HG03342 (cell line): ENCODE results near the gene OR4B1.
"Not testable (repeated sequence)": the region's sequence is repeated elsewhere in the genome, so short reads cannot be mapped to it uniquely, and the experiment has no call there.

Experiments
- ATAC-seq: cut with Tn5 transposase; IDR thresholded peaks from one replicate; pipeline ENCODE4 v1.9.1; 2021; ENCODE audit warnings: mild to moderate bottlenecking, moderate library complexity; ENCODE audit not compliant: unreplicated experiment

The OR4B1 gene, protein sequence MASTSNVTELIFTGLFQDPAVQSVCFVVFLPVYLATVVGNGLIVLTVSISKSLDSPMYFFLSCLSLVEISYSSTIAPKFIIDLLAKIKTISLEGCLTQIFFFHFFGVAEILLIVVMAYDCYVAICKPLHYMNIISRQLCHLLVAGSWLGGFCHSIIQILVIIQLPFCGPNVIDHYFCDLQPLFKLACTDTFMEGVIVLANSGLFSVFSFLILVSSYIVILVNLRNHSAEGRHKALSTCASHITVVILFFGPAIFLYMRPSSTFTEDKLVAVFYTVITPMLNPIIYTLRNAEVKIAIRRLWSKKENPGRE

DNA sequence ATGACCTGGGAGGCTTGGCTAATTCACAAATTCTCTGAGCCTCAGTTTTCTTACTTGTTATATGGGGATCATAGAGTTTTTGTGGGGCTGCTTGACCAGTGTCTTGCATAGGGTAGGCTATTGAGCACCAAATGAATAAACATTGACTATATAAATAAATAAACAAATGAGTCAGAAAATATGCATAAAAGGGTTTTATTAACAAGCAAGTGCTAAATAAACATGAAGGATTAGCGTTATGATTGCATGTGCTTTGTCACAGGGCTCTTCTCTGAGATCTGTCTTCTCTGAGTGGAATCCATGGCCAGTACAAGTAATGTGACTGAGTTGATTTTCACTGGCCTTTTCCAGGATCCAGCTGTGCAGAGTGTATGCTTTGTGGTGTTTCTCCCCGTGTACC, at the start of gene OR4B1:
OR4B1 (plus strand) TSS at position 301 of the 400 bp plus-strand sequence; CDS start at position 301, 0 bp downstream.
- no peak for ATAC-seq

DNA sequence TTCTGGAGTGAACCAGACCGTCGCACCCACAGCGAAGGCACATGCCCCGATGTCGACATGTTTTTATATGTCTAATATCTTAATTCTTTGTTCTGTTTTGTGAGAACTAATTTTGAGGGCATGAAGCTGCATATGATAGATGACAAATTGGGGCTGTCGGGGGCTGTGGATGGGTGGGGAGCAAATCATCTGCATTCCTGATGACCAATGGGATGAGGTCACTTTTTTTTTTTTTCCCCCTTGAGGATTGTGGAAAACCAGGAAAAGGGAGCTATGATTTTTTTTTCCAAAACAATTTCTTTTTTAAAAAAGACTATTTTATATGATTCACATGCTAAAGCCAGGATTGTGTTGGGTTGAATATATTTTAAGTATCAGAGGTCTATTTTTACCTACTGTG, 49.2 kb upstream of the OR4B1 start:
- no peak for ATAC-seq

DNA sequence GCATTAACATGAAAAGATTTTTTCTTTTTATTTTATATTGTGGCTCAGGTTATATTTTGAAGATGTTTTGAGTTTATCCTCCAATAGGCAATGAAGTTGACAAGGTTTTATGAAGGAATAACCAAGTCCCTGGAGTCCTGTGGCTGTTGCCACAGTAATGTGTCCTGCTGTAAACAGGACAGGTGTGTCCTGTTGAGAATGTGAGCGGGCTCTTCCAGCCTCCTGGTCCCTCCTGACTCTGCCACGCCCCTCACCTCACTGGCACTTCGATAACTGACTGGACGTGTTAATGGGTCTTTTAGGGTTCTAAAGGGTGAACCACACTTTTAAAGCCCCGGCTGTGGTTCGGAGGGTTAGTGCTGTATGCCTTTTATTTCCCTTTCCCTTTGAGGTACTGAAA, 47.8 kb upstream of the OR4B1 start:
- no peak for ATAC-seq

DNA sequence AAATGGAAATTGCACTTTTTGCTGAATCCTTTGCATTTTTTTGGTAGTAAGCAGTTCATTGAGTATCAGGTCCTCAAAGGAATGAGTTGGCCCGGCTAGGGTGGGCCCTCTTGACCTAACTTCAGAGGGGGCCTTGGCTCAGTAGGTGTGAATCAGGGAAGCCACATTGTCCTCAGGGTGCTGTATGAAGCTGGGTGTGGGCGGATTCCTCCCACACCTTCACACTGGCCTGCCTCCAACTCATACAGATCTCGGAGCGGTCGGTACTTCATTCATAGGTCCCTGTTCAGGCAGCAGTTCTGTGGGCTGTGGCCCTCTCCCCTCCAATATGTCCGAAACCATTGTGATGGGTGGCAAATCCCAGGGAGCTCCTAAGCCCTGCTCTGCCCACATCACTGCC, 47.4 kb upstream of the OR4B1 start:
- no peak for ATAC-seq

DNA sequence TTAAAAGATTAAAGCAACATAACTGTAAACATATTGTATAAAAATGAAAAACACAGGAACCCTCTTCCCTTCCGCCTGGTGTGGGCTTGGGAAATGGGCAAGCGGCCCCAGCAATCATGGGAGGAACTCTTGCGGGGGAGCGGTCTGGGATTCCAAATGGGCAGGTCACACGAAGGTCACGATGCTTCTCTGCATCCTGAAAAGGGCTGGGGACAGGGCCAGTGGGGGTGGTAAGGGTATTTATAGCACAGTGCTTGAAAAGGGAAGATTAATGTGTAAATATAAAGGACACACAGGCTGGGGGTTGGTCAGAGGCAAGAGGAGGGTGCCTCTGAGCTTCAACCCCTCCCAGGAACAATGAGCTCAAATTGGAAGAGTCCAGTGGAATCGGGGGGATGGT, 46.9 kb upstream of the OR4B1 start:
- ATAC-seq: no peak

DNA sequence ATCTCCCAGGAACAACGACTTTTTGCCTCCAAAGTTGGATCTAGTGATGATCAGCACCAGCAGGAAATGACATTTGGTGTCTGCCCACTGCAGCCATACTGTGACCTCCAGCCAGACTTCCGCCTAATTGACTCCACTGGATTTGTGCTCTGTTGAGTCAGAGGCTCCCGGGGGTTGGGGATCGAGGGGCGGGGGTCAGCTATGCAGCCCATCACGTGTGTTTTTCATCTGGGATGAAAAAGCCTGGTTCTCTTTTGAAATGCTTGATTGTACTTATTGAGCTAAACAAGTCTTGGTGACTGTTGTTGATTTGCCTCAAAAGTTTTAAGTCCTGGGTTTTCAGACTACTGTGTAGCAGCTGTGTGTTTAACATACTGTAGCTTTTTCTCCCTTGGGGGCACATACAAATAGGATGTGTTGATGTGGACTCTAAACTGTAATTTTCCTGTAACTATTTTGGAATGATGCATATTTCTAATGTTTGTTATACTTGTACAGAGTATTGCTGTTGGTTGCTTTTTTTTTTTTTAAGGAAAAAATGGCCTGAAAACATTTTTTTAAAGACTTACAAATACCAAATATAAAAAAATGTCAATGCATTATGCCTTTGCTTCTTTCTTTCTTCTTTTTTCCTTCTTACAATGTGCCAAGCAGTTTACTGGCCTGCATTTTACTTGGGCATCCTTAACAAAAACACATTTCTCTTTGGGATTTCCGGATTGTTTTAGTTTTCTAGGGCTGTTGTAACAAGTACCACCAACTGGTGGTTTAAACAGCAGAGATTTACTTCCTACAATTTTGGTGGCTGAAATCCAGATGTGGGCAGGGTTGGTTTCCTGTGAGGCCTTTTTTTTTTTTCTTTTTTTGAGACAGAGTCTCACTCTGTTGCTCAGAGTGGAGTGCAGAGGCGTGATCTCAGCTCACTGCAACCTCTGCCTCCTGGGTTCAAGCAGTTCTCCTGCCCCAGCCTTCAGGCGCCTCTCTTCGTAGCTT, 46.1 kb upstream of the OR4B1 start:
- ATAC-seq: no peak

DNA sequence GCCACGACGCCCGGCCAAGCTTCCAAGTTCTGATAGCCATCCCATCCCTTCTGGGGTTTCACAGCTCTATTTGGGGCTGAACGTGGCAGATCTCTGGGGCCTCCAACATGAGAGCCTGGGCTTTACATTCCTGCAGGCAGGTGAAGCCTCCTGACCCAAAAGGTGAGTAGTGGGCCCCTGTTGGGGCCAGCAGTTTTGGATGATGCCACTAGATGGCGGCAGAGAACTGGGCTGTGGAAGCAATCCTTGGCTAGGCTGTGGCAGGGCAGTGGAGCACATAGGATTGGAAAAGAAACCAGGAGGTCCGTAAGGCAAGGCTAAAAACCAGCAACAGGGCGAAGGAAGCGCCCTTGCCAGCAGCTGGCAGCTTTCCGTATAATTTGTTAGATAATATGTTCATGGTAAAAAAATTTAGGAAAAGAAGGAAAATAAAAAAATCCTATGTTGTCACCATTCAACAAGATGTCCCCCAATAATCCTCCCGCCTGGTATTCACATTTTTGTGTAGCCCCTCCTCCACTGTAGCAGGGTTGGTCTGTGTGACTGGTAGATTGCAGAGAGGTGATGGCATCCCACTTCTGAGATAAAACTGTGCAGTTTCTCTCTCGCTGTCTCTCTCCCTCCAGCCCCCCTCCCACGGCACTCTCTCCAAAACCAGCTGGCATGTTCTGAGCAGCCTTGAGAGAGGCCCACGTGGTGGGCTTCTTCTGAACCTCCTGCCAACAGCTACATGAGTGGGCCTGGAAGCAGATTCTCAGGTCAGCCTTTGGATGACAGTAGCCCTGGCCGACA, 43.6 kb upstream of the OR4B1 start:
- peak; percentile 82 for ATAC-seq

DNA sequence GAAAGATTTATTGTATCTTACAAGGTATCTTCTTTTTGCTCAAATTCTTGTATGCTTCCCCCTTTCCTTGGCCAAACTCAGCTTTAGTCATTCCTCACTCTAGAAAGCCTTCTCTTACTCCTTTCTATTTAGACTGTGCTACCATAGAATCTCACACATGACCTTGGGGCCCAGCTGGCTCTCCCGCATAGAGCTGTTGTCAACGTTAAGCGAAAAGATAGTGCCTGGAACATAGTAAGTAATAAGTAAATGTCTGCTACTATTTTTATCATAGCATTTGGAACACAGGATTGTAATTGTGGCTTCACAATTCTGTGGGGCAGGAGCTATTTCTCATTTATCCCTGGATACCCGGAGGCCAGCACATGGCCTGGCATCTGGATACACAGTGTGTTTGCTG, 38.9 kb upstream of the OR4B1 start:
- no peak for ATAC-seq

DNA sequence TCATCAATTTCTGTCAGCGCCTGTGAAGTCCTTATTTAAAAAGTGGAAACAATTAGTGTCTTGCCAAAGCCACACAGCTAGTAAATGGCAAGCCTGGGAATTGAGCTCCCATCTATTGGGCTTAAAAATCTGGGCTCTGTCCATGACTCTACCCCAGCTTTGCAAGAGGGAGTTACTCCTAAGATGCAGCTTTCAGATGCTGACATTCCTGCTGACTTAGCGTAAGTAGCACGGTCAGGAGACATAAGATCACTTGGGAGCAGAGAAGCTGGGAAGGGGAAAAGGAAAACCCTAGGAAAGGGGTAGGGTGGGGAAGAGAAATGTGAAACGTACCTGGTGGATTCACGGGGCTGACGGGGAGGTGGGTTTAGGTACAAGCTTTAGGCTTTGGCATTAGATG, 36.0 kb upstream of the OR4B1 start:
- no peak for ATAC-seq

DNA sequence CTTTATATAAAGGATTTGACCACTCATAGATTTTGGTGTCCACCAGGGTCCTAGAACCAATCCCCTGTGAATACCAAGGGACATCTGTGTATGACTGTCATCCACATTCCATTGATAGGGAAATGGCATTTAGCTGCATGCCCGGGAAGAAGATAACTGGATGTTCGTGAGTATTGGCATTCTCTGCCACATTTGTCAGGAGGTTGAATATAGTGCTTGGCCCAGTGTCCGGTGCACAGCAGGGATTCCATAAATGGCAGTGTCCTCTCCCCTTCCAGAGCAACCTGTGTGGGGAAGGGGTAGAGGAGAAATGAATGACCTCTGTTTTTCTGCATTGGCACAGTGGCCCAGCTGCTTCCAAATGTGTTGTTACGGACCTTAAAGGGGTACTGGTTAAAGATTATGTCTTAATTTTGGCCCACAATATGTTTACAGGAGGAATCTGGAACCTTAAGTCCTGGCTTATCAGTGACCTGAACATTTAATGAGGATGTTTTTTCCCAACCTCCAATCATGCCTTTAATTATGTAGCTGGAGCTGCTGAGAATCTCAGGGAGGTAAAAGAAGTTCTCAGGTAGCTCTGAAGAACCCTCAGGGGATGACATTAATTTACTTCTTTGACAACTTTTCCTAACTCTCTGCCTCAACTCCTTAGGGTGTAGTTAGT, 33.6 kb upstream of the OR4B1 start:
- no peak for ATAC-seq

DNA sequence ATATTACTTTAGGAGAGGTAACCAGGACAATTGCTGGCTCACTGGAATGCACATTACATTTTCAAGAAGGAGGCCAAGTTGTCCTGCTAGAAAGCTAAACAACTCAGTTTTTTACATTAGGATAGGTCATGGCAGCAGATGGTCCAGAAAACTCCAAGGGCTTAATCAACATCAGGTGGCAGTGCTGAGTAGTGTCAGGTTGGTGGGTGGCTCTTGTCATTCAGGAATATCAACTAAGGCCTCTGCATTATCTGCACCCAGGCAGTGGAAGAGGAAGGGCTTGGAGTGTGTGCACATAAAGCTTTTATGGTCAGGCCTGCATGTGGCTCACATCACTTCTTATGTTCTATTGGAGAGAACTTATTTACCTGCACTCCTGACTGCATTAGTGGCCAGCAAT, 32.2 kb upstream of the OR4B1 start:
- ATAC-seq: no peak

DNA sequence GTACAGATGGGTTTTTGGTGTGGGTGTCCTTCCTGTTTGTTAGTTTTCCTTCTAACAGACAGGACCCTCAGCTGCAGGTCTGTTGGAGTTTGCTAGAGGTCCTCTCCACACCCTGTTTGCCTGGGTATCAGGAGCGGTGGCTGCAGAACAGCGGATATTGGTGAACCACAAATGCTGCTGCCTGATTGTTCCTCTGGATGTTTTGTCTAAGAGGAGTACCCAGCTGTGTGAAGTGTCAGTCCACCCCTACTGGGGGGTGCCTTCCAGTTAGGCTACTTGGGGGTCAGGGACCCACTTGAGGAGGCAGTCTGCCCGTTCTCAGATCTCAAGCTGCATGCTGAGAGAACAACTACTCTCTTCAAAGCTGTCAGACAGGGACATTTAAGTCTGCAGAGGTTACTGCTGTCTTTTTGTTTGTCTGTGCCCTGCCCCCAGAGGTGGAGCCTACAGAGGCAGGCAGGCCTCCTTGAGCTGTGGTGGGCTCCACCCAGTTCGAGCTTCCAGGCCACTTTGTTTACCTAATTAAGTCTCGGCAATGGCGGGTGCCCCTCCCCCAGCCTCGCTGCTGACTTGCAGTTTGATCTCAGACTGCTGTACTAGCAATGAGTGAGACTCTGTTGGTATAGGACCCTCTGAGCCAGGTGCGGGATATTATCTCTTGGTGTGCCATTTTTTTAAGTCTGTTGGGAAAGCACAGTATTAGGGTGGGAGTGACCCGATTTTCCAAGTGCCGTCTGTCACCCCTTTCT, 25.5 kb upstream of the OR4B1 start:
- ATAC-seq: not testable (repeated sequence)

DNA sequence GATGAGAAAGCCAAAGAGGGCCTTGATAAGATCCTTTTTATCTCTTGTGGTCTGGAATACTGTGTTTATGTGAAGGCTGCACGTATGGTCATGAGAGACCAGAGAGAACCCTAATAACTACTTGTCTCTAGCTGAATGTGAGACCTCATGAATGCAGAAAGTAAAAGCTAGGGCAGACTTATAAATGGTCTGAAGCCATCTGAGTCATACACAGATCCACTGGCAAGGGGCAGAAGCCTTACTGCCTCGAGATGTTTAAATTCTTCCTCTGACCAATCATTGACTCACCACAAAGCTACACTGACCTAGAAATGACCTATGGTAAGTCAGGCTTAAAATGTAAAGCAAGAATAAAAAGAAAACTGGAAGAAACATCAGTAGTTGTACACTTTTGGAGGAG, 22.7 kb upstream of the OR4B1 start:
- ATAC-seq: no peak

DNA sequence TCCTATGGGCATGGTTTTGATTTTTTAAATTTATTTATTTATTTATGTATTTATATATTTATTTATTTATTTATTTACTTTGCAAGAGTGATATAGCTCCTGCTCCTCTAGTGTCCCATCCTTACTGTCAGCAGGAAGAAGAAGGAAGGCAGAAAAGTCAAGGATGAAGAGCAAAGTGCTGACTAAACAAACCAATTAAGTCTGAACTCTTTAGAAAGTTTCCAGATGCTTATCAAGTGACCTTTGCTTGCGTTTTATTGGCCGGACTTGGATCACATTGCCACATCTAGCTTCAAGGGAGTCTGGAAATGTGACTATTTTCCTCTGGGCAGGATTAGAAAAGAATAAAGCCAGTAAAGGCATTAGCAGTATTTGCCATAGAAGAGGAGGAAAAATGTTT, 8.7 kb upstream of the OR4B1 start:
- no peak for ATAC-seq

DNA sequence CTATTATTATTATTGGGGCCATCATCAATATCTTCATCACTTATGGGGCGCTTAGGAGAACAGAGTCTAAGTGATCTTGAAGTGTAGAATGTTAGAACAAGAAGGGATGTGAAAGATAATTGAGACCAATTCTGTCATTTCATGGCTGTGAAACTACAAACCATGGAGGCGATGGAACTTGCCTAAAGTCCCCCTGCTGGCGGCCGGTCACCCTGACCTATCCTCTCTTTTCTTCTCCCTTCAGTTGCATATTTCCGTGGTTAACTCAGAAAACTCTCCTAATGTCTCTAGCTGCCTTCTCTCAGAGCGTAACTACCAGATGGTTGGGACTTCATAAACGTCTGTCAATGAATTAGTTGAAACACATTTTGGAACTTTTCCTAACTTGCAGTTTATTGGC, 6.6 kb upstream of the OR4B1 start:
- no peak for ATAC-seq

DNA sequence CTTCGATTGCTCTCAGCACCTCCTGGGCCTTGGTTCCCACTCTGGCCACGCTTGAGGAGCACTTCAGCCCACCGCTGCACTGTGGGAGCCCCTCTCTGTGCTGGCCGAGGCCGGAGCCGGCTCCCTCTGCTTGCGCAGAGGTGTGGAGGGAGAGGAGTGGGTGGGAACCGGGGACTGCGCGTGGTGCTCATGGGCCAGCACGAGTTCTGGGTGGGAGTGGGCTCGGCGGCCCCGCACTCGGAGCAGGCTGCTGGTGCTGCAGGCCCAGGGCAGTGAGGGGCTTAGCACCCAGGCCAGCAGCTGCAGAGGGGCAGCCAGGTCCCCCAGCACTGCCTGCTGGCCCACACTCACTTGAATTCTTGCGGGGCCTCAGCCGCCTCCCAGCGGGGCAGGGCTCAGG, 12.2 kb downstream of the OR4B1 start:
- ATAC-seq: no peak

DNA sequence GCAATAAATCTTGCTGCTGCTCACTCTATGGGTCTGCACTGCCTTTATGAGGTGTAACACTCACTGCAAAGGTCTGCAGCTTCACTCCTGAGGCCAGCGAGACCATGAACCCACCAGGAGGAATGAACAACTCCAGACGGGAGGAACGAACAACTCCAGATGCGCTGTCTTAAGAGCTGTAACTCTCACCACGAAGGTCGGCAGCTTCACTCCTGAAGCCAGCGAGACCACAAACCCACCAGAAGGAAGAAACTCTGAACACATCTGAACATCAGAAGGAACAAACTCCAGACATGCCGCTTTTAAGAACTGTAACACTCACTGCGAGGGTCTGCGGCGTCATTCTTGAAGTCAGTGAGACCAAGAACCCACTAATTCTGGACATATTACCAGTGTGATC, 13.4 kb downstream of the OR4B1 start:
- not testable (repeated sequence) for ATAC-seq

DNA sequence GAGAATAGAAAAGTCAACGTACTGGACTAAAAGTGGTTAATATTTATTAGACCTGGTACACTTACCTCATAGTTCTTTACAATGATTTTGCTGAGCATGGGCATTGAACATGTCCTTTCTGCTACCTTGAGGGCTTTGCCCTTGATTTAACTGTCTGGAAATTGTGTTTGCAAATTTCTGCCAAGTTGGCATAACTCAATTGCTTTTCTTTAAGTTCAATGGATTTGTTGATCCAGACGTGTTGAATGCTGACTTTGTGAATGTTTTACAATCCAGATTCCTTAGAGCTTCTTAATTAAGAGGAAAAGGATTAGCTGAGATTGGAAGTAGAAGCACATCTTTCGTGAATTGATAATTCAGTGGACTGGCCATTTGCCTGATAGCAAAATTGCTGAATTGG, 21.1 kb downstream of the OR4B1 start:
- no peak for ATAC-seq

DNA sequence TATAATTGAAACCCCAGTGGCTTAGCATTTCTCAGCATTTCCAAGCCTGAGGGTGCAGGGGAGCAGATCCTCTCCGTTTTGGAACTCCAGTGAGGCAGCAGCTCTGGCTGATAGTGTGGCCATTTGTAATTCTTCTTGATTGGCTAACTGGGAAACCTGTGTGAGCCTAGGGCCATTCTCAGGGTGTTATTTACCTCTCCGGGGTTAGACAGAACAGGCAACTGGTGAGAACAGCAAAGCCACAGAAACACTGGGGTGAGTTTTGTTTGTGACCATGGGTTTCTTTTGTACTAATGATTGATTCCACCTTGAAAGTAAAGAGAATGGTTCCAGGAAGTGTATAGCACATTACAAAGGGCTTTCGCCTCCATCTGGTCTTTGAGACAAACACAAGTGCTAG, 25.9 kb downstream of the OR4B1 start:
- ATAC-seq: no peak

DNA sequence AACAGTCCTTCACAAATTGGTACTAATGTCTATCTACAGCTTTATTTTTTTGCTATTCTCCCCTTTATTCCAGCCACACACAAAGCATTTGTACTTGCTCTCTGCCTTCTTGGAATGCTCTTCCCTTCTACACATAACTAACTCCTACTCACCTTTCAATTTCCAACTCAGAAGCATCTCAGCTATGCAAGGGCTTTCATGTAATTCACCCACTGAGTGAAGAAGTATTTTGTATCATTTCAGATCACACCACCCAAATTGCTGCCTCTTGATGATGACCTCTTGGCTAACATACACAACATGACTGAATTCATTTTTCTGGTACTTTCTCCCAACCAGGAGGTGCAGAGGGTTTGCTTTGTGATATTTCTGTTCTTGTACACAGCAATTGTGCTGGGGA, 28.2 kb downstream of the OR4B1 start, which contains the start of gene OR4X2:
OR4X2 (plus strand) TSS at position 301 of the 400 bp plus-strand sequence; CDS start at position 301, 0 bp downstream.
- ATAC-seq: no peak
